Activated CD4-positive, alpha-beta memory T cell treated with anti-CD3 and anti-CD28 coated beads for 36 hours (primary cell): Measurements from ENCODE around the gene SUPT20H. TPM values are rescaled to one million over a fixed set of nuclear protein-coding genes. Genes with fewer than 3 reads are reported as not detected.

Experiments
- total RNA-seq, 2 experiments: library from RNA; stranded (reverse); gene quantifications; one replicate each; pipeline ENCODE4 v1.2.3, GENCODE V29; 2021

The SUPT20H gene
- total RNA-seq, 2 experiments from 2014 or later, result 56.8 TPM

Other genes starting within 250 kb of the SUPT20H start
- gene RFXAP, start 240.5 kb downstream of the SUPT20H start, total RNA-seq, result 10 to 100 TPM in 1 of 2 experiments, 1 to 10 TPM in 1; 10.0 to 13.0 TPM
- gene SMAD9, start 139.4 kb downstream of the SUPT20H start, total RNA-seq, result not detected
- gene ALG5, start 60.3 kb downstream of the SUPT20H start, total RNA-seq, result 10 to 100 TPM; 25.9 to 27.6 TPM
- 100 to 1,000 TPM; 141 to 148 TPM for gene EXOSC8, start 58.9 kb downstream of the SUPT20H start, total RNA-seq
- gene CSNK1A1L, start 46.0 kb upstream of the SUPT20H start, total RNA-seq, result not detected